GM21515 (cell line): ENCODE results near the gene CAPS.

Source experiments
- ATAC-seq: cut with Tn5 transposase; IDR thresholded peaks from one replicate; pipeline ENCODE4 v1.9.1; 2021; ENCODE audit not compliant: unreplicated experiment

The CAPS gene

GRCh38 chr19:5908773-5909442 is 5.1 kb upstream of the CAPS start:
- ATAC-seq = no peak

- ATAC-seq = no peak
Observed at GRCh38 chr19:5910638-5910907, 3.5 kb upstream of the CAPS start.

- ATAC-seq = no peak
Observed at GRCh38 chr19:5911366-5911765, 2.7 kb upstream of the CAPS start.

- ATAC-seq = no peak
Observed at GRCh38 chr19:5914358-5914774, 312 bp downstream of the CAPS start.

GRCh38 chr19:5914946-5915781 is 1.1 kb downstream of the CAPS start:
- ATAC-seq = no peak

- no peak for ATAC-seq
Observed at GRCh38 chr19:5915782-5916165, 1.7 kb downstream of the CAPS start.

- no peak for ATAC-seq
Observed at GRCh38 chr19:5916181-5916708, 2.2 kb downstream of the CAPS start.

GRCh38 chr19:5917431-5918107 is 3.5 kb downstream of the CAPS start:
- ATAC-seq = no peak

- no peak for ATAC-seq
Observed at GRCh38 chr19:5918463-5919079, 4.5 kb downstream of the CAPS start.

GRCh38 chr19:5921516-5922160 is 7.6 kb downstream of the CAPS start:
- ATAC-seq = no peak

GRCh38 chr19:5922161-5922545 is 8.1 kb downstream of the CAPS start:
- no peak for ATAC-seq

- no peak for ATAC-seq
Observed at GRCh38 chr19:5923356-5923755, 9.3 kb downstream of the CAPS start.

- no peak for ATAC-seq
Observed at GRCh38 chr19:5925830-5926427, 11.9 kb downstream of the CAPS start.

- no peak for ATAC-seq
Observed at GRCh38 chr19:5926641-5927440, 12.8 kb downstream of the CAPS start.

- no peak for ATAC-seq
Observed at GRCh38 chr19:5927441-5927821, 13.4 kb downstream of the CAPS start.

GRCh38 chr19:5929179-5929578 is 15.1 kb downstream of the CAPS start:
- ATAC-seq = no peak

GRCh38 chr19:5929625-5930024 is 15.6 kb downstream of the CAPS start:
- no peak for ATAC-seq

- ATAC-seq = no peak
Observed at GRCh38 chr19:5931251-5931650, 17.2 kb downstream of the CAPS start.

GRCh38 chr19:5932146-5932545 is 18.1 kb downstream of the CAPS start:
- ATAC-seq = no peak
